ENCODE measurements around the gene NUP214. TPM values are rescaled to one million over a fixed set of nuclear protein-coding genes. Genes with fewer than 3 reads are reported as not detected.

NUP214 gene
- polyA plus RNA-seq, 1 experiment, result 6.3 TPM

DNA sequence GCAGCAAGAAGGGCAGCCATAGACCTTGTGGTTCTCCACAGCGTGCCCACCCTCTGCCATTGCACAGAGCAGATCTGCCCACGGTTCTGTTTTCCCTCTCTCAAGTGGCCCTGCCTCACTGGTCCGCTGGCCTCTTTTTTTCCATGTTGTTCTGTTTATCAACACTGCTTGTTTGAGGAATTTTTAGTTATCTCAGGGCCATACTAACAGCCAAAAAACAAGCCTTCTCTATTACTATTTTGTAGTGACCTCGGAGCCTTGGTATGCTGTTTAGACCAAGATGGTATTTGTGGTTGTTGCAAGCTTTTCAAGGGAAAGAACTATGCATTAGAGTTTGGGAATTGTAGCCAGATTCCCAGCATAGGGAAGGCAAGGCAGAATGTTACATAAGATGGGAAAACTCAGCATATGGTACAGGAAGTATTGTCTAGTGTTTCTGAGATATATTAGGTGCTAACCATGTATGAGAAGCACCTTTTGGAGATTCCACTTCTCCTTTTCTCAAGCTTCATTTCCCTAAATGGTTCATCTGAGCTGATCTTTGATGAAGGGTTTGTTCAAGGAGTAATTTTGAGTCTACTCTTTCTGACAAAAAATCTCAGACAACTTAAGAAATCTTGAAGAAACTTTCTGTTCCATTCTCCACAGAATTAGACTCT, 54.3 kb downstream of the NUP214 start:
- no peak overlapping the region for H3K4me3 ChIP-seq (ENCODE audit: low read depth, low read length)
- peak; percentile 93 for DNase-seq (ENCODE audit: low read depth)
- peaks cover 5% of the 10 kb centered on the region for H3K36me3 ChIP-seq (ENCODE audit: control insufficient read depth, insufficient read depth, low read length)
- H3K27me3 ChIP-seq (ENCODE audit: control insufficient read depth, insufficient read depth, low read length), result no peaks in the 10 kb centered on the region
- ChIA-PET CTCF (interaction anchor here (0.9 to 9.5 kb wide), 9 partner anchors 11 to 170 kb away, joined by 4 to 259 read pairs (median 5); no protein-coding TSS in a partner anchor), POLR2A (interaction anchor here (0.5 to 1.1 kb wide), 3 partner anchors 76 to 324 kb away, joined by 3 to 8 read pairs (median 3); no protein-coding TSS in a partner anchor)
- TF ChIP-seq, protein P1, sequence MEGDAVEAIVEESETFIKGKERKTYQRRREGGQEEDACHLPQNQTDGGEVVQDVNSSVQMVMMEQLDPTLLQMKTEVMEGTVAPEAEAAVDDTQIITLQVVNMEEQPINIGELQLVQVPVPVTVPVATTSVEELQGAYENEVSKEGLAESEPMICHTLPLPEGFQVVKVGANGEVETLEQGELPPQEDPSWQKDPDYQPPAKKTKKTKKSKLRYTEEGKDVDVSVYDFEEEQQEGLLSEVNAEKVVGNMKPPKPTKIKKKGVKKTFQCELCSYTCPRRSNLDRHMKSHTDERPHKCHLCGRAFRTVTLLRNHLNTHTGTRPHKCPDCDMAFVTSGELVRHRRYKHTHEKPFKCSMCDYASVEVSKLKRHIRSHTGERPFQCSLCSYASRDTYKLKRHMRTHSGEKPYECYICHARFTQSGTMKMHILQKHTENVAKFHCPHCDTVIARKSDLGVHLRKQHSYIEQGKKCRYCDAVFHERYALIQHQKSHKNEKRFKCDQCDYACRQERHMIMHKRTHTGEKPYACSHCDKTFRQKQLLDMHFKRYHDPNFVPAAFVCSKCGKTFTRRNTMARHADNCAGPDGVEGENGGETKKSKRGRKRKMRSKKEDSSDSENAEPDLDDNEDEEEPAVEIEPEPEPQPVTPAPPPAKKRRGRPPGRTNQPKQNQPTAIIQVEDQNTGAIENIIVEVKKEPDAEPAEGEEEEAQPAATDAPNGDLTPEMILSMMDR (IDR thresholded peaks at IDR 0.05; ENCODE audit: insufficient read depth, low read depth, low read length), result no peak

DNA sequence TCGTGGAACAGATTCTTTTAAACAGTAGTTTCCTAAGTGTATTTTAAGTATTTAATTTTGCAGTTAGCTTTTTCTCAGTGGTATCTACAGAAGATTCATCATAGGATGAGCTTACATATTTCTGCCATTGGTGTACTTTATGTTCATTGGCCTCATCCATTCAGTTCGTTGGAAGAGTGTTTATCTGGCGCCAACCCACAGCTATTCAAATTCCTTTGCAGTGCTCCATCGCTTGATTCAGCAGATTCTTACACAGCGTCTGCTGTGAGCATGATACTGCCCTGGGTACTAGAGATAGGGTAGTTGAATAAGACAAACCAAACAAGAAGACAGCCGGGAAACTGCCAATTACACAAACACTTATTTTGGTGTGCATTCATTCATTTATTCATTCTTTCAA, 55.1 kb downstream of the NUP214 start:
- TF ChIP-seq, protein P1 (IDR thresholded peaks at IDR 0.05; ENCODE audit: insufficient read depth, low read depth, low read length), result no peak
- Histone ChIP-seq H3K27me3 (ENCODE audit: control insufficient read depth, insufficient read depth, low read length) (no peaks in the 10 kb centered on the region), H3K4me3 (ENCODE audit: low read depth, low read length) (no peak overlapping the region), H3K36me3 (ENCODE audit: control insufficient read depth, insufficient read depth, low read length) (peaks cover 3% of the 10 kb centered on the region)
- ChIA-PET CTCF (interaction anchor here (0.7 to 9.5 kb wide), 7 partner anchors 13 to 151 kb away, joined by 3 to 259 read pairs (median 4); no protein-coding TSS in a partner anchor), POLR2A (interaction anchor here (0.5 to 1.1 kb wide), 3 partner anchors 76 to 323 kb away, joined by 3 to 8 read pairs (median 3); no protein-coding TSS in a partner anchor)
- DNase-seq (ENCODE audit: low read depth), result peak; percentile 88

DNA sequence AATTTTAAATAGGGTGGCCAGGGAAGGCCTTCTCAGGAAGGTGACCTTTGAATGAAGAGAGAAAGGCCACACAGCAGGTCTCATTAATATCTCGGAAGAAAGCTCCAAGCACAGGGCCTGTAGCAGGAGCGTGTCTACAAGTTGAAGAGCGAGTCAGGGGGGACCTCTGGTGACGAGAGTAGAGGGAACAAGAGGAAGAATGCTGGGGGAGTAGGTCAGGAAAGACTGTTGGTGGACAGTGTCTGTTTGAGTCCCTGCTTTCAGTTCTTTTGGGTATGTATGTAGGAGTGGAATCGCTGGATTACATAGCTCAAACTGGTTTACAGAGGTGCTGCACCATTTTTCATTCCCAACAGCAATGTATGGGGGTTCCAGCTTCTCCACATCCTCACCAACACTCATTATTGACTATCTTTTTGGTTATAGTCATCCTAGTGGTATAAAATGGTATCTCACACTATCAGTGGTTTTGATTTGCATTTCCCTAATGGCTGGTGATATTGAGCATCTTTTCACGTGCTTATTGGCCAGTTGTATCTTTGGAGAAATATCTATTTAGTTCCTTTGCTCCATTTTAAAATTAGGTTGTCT, 55.8 kb downstream of the NUP214 start:
- CTCF ChIA-PET, result interaction anchor here (1.0 to 9.5 kb wide), 3 partner anchors 33 to 151 kb away, joined by 3 to 259 read pairs (median 6); no protein-coding TSS in a partner anchor
- POLR2A ChIA-PET, result no interaction called here
- TF ChIP-seq, protein P1 (IDR thresholded peaks at IDR 0.05; ENCODE audit: insufficient read depth, low read depth, low read length), result no peak
- no peak for DNase-seq (ENCODE audit: low read depth)
- H3K27me3 ChIP-seq (ENCODE audit: control insufficient read depth, insufficient read depth, low read length), result no peaks in the 10 kb centered on the region
- no peak overlapping the region for H3K4me3 ChIP-seq (ENCODE audit: low read depth, low read length)
- H3K36me3 ChIP-seq (ENCODE audit: control insufficient read depth, insufficient read depth, low read length), result no peaks in the 10 kb centered on the region; the same call in 1 of the 2 replicates

DNA sequence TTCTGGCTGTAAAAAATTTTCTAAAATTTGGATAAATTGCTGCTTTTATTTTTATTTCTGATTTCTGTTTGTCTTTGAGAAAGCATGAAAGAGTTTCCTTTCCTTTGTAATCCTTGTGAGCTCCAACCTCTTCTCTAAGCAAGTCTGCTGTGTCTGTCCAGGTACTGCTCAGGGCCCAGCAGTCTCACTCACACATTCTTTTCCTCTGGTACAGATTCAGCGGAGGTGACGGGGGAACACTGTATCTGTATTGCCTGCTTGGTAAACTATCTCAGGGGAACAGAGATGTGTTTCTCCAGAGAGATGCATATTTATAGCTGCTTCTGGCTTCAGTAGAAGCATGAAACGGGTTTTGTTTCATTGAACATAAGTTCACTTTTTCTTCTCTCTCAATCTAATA, 60.5 kb downstream of the NUP214 start:
- H3K27me3 ChIP-seq (ENCODE audit: control insufficient read depth, insufficient read depth, low read length), result no peaks in the 10 kb centered on the region
- H3K4me3 ChIP-seq (ENCODE audit: low read depth, low read length), result no peak overlapping the region
- H3K36me3 ChIP-seq (ENCODE audit: control insufficient read depth, insufficient read depth, low read length), result no peaks in the 10 kb centered on the region; the same call in 1 of the 2 replicates
- CTCF ChIA-PET, result interaction anchor here (1.0 to 2.8 kb wide), 2 partner anchors 150 to 164 kb away, joined by 3 to 9 read pairs; no protein-coding TSS in a partner anchor
- no peak for DNase-seq (ENCODE audit: low read depth)
- TF ChIP-seq, protein P1 (IDR thresholded peaks at IDR 0.05; ENCODE audit: insufficient read depth, low read depth, low read length), result no peak
- POLR2A ChIA-PET, result no interaction called here

DNA sequence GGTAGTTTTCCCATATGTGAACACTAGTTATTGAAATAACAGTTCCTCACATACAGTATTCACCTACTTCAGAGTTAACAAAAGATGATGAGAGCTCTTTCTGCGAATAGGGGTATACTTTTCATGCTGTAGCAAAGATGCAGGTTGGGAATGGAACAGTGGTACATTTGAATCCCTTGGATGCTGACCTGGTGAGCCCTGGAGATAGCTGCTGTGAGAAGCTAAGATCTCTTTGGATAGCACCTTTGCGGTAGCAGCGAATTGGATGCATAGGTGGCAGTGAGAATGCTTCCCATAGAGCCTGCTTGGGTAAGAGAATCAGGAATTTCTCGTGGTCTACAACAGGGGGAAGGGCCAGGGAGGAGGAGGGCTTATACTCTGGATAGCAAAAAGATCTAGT, 61.2 kb downstream of the NUP214 start:
- TF ChIP-seq, protein P1 (IDR thresholded peaks at IDR 0.05; ENCODE audit: insufficient read depth, low read depth, low read length), result no peak
- Histone ChIP-seq H3K27me3 (ENCODE audit: control insufficient read depth, insufficient read depth, low read length) (no peaks in the 10 kb centered on the region), H3K36me3 (ENCODE audit: control insufficient read depth, insufficient read depth, low read length) (no peaks in the 10 kb centered on the region), H3K4me3 (ENCODE audit: low read depth, low read length) (no peak overlapping the region)
- ChIA-PET CTCF (interaction anchor here (1.0 to 2.8 kb wide), 2 partner anchors 150 to 163 kb away, joined by 3 to 9 read pairs; no protein-coding TSS in a partner anchor), POLR2A (interaction anchor here (0.5 kb wide), 1 partner anchor 34 kb away, joined by 6 read pairs; no protein-coding TSS in a partner anchor)
- no peak for DNase-seq (ENCODE audit: low read depth)

Measured in BJ (cell line).